Esophagus muscularis mucosa (tissue), 4 donors: Measurements from ENCODE around the gene DPF3. TPM values are rescaled to one million over a fixed set of nuclear protein-coding genes. Genes with fewer than 3 reads are reported as not detected.

Experiments used
- DNase-seq: peaks from one replicate; pipeline ENCODE4 v3.0.0-alpha.2; 2017; ENCODE audit errors: extremely low spot score
- H3K27ac ChIP-seq, 4 donors: fragments of 200-600 bp; sonication (generic); replicated peaks in 1 of 4; 1 replicate in 3 of 4; 2 replicates in 1 of 4; pipeline ENCODE4 v1.5.1; 2016 to 2019; ENCODE audit warnings: mild to moderate bottlenecking in 1 of 4
- H3K27me3 ChIP-seq, 4 donors: fragments of 200-600 bp; sonication (generic); one replicate each; pipeline versions ENCODE4 v1.5.1 to v1.6.0; 2016 to 2019
- H3K36me3 ChIP-seq, 4 donors: fragments of 200-600 bp; sonication (generic); one replicate each; pipeline ENCODE4 v1.5.1; 2016 to 2019
- H3K4me1 ChIP-seq, 4 donors: fragments of 200-600 bp; sonication (generic); one replicate each; pipeline ENCODE4 v1.5.1; 2016 to 2019
- H3K4me3 ChIP-seq, 4 donors: fragments of 200-600 bp; sonication (generic); 1 replicate in 2 of 4; 2 replicates in 2 of 4; pipeline ENCODE4 v1.5.1; 2016 to 2019; ENCODE audit warnings: mild to moderate bottlenecking in 4 of 4, moderate library complexity in 1 of 4
- H3K9me3 ChIP-seq, 4 donors: fragments of 200-600 bp; sonication (generic); 1 replicate in 3 of 4; 2 replicates in 1 of 4; pipeline ENCODE4 v1.5.1; 2016 to 2019
- EP300 ChIP-seq: sonication (generic); formaldehyde crosslinking; IDR thresholded peaks from one replicate; pipeline ENCODE4 v1.6.1; 2017; ENCODE audit warnings: antibody characterized with exemption
- POLR2A ChIP-seq: fragments of 450-650 bp; IDR thresholded peaks from one replicate; pipeline ENCODE4 v1.6.1; 2017; ENCODE audit warnings: antibody characterized with exemption, moderate library complexity, mild to moderate bottlenecking, low read depth
- POLR2AphosphoS5 ChIP-seq, 2 donors: sonication (generic); formaldehyde crosslinking; IDR thresholded peaks; one replicate each; pipeline ENCODE4 v1.6.1; 2017; ENCODE audit warnings: antibody characterized with exemption in 2 of 2
- WGBS: methylation state at CpG from one replicate; pipeline ENCODE4 v1.1.5; 2018; 5-methylcytosine and 5-hydroxymethylcytosine counted together
- intact Hi-C: fragments of 100-400 bp; cut with DNase I; formaldehyde crosslinking; loops from one replicate; pipeline ENCODE4 v1.15.1; 2023
- total RNA-seq, 4 donors: library from RNA; depleted of rRNA; stranded (reverse); fragments of >200 nt; gene quantifications; one replicate each; pipeline versions ENCODE4 v1.1.0 to v1.2.1, GENCODE V29; 2016
- TF ChIP-seq, protein P1 (sequence below), 3 experiments: fragments of 200-600 bp in 2 of 3; fragments of 450-650 bp in 1 of 3; sonication (generic) in 2 of 3; IDR thresholded peaks; one replicate each; pipeline ENCODE4 v1.5.1; 2017 to 2019; ENCODE audit warnings: antibody characterized with exemption in 3 of 3, mild to moderate bottlenecking in 2 of 3, moderate library complexity in 1 of 3

Gene DPF3
- total RNA-seq, 4 donors from 2014 or later, result 0.78 to 2.5 (median 1.7) TPM

DNA sequence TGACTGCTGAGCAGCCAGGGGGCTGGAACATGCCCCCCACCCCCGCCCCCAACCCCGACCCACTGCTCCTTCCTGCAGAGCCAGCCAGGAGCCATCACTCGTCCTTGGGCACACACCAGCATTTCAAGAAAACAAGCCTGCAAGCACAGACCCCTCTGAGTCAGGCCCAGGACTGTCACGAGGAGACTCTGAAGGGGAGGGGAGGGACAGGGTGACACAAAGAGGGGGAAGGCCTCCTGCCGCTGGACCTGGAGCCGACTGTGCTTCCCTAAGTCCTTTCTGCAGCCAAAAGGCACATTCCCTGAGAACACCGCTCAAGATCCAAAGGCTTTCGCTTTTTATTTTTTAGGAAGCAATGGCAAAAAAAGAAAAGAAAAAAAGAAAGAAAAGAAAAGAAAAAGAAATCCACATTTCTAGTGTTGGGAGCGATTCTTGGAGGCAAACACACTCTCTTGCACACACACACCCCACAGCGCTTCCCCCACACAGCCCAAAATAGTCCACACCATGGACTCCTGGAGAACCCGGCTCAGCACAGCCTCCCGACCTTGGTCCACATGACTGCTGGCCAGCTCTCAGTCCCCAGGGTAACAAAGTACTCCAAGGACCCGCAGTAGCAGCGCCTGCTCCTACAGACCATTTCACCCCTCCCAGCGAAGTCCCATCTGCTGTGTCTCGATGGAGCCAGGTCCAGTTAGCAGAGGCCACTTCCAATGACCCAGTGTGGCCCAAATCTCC, 101.7 kb downstream of the DPF3 start:
- H3K27ac ChIP-seq, result no peak overlapping the region
- intact Hi-C loops, result no loop called here
- no peak for DNase-seq
- WGBS, result 65% methylated on average over 16 of the region's 16 CpGs
- H3K36me3 ChIP-seq, result no peaks in the 10 kb centered on the region
- H3K4me3 ChIP-seq, result no peak overlapping the region
- H3K4me1 ChIP-seq, result peaks cover 0 to 25% (median 11%) of the 10 kb centered on the region in 4 donors
- TF ChIP-seq, protein P1, sequence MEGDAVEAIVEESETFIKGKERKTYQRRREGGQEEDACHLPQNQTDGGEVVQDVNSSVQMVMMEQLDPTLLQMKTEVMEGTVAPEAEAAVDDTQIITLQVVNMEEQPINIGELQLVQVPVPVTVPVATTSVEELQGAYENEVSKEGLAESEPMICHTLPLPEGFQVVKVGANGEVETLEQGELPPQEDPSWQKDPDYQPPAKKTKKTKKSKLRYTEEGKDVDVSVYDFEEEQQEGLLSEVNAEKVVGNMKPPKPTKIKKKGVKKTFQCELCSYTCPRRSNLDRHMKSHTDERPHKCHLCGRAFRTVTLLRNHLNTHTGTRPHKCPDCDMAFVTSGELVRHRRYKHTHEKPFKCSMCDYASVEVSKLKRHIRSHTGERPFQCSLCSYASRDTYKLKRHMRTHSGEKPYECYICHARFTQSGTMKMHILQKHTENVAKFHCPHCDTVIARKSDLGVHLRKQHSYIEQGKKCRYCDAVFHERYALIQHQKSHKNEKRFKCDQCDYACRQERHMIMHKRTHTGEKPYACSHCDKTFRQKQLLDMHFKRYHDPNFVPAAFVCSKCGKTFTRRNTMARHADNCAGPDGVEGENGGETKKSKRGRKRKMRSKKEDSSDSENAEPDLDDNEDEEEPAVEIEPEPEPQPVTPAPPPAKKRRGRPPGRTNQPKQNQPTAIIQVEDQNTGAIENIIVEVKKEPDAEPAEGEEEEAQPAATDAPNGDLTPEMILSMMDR (IDR thresholded peaks at IDR 0.05), result no peak
- H3K9me3 ChIP-seq, result no peaks in the 10 kb centered on the region
- no peaks in the 10 kb centered on the region for H3K27me3 ChIP-seq

DNA sequence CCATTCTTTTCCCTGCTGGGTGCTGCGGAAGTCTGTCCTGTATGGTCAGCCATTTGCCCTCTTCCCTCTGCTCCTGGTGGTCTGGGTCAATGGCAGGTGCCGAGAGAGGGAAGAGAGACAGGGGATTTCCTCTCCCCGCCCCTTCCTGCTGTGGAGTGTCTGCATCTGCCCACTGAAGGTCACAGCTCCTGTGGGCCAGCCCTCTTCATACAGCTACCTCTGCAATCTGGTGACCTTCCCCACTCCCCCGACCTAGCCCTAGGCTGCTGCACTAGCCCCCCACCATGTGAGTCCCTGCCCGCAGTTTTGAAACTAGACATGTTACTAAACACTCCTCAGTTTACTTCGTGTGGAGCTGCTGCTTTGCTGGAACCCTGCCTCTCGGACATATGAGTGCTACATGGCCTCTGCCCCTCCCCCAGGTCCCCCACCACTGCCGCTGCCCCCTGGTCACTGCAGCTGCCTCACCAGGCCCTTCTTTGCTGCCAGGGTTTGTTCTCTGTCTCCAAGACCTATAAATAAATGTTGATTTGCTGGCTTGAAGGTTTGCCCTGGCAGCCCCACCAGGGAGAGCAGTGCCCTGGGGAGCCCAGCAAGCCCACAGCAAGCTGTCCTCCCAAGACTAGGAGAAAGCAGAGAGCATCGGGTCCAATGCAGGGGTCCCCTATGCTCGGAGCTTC, 102.9 kb downstream of the DPF3 start:
- Histone ChIP-seq H3K4me1 (peaks cover 0 to 25% (median 11%) of the 10 kb centered on the region in 4 donors), H3K4me3 (no peak overlapping the region), H3K9me3 (no peaks in the 10 kb centered on the region), H3K36me3 (no peaks in the 10 kb centered on the region), H3K27me3 (no peaks in the 10 kb centered on the region), H3K27ac (no peak overlapping the region)
- intact Hi-C loops, result no loop called here
- TF ChIP-seq POLR2A, result no peak
- TF ChIP-seq, protein P1 (IDR thresholded peaks at IDR 0.05), result no peak
- WGBS, result 71% methylated on average over 10 of the region's 10 CpGs
- DNase-seq, result no peak

DNA sequence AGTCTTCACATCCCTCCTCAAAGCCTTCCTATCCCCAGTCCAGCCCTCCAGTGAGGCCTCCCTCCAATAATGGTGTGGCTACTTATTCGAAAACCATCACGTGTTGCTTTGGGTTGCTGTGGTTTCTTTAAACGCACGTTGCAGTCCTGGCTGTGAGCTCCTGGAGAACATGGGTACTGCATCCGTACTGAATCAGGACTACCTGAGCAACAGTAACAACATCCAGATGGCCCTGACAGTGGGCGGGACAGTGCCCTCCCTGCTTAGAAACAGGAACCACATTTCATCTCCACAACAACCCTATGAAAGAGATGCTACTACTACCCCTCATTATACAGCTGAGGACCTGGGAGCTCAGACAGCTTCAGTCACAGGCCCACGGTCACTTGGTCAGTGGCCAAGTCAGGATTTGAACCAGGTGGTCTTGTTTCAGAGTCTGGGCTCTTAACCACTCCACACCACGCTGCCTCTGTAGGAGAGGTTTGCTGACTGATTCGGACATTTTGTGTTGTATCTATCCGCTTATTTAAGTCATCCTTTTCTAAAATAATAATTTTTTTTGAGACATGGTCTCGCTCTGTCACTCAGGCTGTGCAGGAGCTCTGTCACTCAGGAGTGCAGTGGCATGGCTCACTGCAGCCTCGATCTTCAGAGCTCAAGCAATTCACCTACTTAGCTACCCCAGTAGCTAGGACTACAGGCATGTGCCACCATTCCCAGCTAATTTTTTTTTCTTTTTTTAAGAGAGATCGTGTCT, 104.8 kb downstream of the DPF3 start:
- Histone ChIP-seq H3K36me3 (no peaks in the 10 kb centered on the region), H3K9me3 (no peaks in the 10 kb centered on the region), H3K4me3 (no peak overlapping the region), H3K4me1 (peaks cover 0 to 25% (median 11%) of the 10 kb centered on the region in 4 donors), H3K27ac (no peak overlapping the region), H3K27me3 (no peaks in the 10 kb centered on the region)
- no peak for DNase-seq
- intact Hi-C loops, result no loop called here
- no peak for TF ChIP-seq POLR2A
- WGBS, result 82% methylated on average over 12 of the region's 13 CpGs

DNA sequence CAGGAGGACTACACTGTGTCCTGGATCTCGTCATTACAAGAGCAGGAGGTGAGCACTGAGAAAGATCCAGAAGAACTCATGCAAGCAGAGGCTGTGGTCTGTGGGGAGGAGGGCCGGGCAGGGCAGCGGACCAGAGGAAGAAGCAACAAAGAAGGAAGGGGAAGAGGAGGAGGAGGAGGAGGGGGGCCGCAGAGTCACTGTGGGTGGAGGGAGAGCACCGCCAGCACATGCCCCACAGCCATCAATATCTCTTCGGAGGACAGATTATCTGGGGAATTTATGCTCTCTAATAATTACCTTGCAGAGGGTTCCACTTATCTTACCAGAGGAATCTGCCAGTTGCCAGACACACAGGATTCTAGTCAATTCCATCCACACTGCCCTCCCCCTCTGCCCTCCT, 105.6 kb downstream of the DPF3 start:
- no peaks in the 10 kb centered on the region for H3K9me3 ChIP-seq
- no peak overlapping the region for H3K27ac ChIP-seq
- WGBS, result 60% methylated on average over 6 of the region's 6 CpGs
- peaks cover 0 to 25% (median 11%) of the 10 kb centered on the region in 4 donors for H3K4me1 ChIP-seq
- intact Hi-C loops, result no loop called here
- H3K36me3 ChIP-seq, result no peaks in the 10 kb centered on the region
- no peaks in the 10 kb centered on the region for H3K27me3 ChIP-seq
- no peak for DNase-seq
- no peak for TF ChIP-seq POLR2AphosphoS5 (IDR thresholded peaks at IDR 0.05)
- TF ChIP-seq POLR2A, result no peak
- TF ChIP-seq, protein P1 (IDR thresholded peaks at IDR 0.05), result no peak
- TF ChIP-seq EP300, result no peak
- no peak overlapping the region for H3K4me3 ChIP-seq

DNA sequence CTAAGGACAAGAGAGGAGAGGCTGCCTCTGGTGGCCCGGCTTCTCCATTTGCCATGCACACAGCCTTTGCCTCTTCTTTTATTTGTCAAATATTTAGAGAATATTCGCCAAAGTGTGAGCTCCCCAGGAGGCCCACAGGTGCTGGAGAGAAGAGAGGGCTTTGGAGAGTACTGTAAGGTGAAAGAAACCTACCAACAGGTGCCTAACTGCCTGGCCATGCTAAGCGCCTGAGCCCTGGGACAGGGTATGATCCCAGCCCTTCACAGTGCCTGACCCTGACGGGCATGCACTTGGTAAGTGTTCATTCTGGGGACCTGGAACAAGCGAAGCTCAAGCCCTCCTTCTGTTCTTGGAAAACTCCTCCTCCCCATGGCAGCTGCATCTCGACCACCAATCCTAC, 106.1 kb downstream of the DPF3 start:
- intact Hi-C loops, result no loop called here
- peaks cover 0 to 24% (median 9%) of the 10 kb centered on the region in 4 donors for H3K4me1 ChIP-seq
- H3K36me3 ChIP-seq, result no peaks in the 10 kb centered on the region
- no peak for DNase-seq
- H3K9me3 ChIP-seq, result no peaks in the 10 kb centered on the region
- TF ChIP-seq EP300 (no peak), POLR2AphosphoS5 (IDR thresholded peaks at IDR 0.05) (no peak), POLR2A (no peak)
- TF ChIP-seq, protein P1 (IDR thresholded peaks at IDR 0.05), result no peak
- H3K4me3 ChIP-seq, result no peak overlapping the region
- 74% methylated on average over 5 of the region's 6 CpGs for WGBS
- H3K27ac ChIP-seq, result no peak overlapping the region
- H3K27me3 ChIP-seq, result no peaks in the 10 kb centered on the region
